ENCODE data around the gene BRAF.
"Not testable (repeated sequence)": the region's sequence is repeated elsewhere in the genome, so short reads cannot be mapped to it uniquely, and the experiment has no call there.

GRCh38 chr7:140743255-140743654 lies 181.5 kb downstream of the BRAF start:
- TF ChIP-seq POLR2A (IDR thresholded peaks at IDR 0.05; ENCODE audit: low read length); GATA1 (IDR thresholded peaks at IDR 0.05; ENCODE audit: low read depth, low read length): not testable (repeated sequence)

All from erythroblast (primary cell).